ENCODE results near the gene MAP3K10. TPM values are rescaled to one million over a fixed set of nuclear protein-coding genes. Genes with fewer than 3 reads are reported as not detected.
"Not testable (repeated sequence)": the region's sequence is repeated elsewhere in the genome, so short reads cannot be mapped to it uniquely, and the experiment has no call there.

The MAP3K10 gene
- total and polyA plus RNA-seq, 8 donors = 5.9 to 32.8 (median 8.0) TPM

- Histone ChIP-seq H3K27me3 (peaks cover 0 to 11% (median 2%) of the 10 kb centered on the region in 4 donors), H3K27ac (no peak overlapping the region), H3K4me3 (peak overlapping the region in 1 of 4 donors; percentile 8), H3K36me3 (no peaks in the 10 kb centered on the region), H3K9me3 (no peaks in the 10 kb centered on the region), H3K4me1 (no peaks in the 10 kb centered on the region)
- TF ChIP-seq CTCF (IDR thresholded peaks at IDR 0.05) = no peak
- FAIRE-seq (no peak), DNase-seq (no peak), ATAC-seq (no peak)
- WGBS, 2 donors = 13 to 14% methylated on average over 7 to 9 of the region's 9 CpGs
- intact Hi-C loops (cut with DNase I) = no loop called here
Measured at GRCh38 chr19:40216777-40217026, 25.5 kb downstream of the MAP3K10 start.

GRCh38 chr19:40217027-40217810, 26.0 kb downstream of the MAP3K10 start:
- H3K36me3 ChIP-seq = no peaks in the 10 kb centered on the region
- no peak for TF ChIP-seq CTCF (IDR thresholded peaks at IDR 0.05)
- 5 to 7% methylated on average over 50 to 54 of the region's 54 CpGs for WGBS, 2 donors
- no peak for FAIRE-seq
- no peak overlapping the region for H3K27ac ChIP-seq
- no peaks in the 10 kb centered on the region for H3K9me3 ChIP-seq
- peak; percentile 73 to 93 (median 79) for DNase-seq
- ATAC-seq = peak; percentile 69 to 88 (median 80)
- H3K27me3 ChIP-seq = peaks cover 0 to 11% (median 2%) of the 10 kb centered on the region in 4 donors
- H3K4me1 ChIP-seq = no peaks in the 10 kb centered on the region
- intact Hi-C loops (cut with DNase I) = no loop called here
- H3K4me3 ChIP-seq = peak overlapping the region in 1 of 4 donors; percentile 8

- Histone ChIP-seq H3K27me3 (peaks cover 0 to 11% (median 2%) of the 10 kb centered on the region in 4 donors), H3K4me3 (peak within 1 kb of the TSS in 1 of 4 donors; percentile 8), H3K4me1 (no peaks in the 10 kb centered on the region), H3K27ac (no peak within 1 kb of the TSS), H3K36me3 (no peaks in the 10 kb centered on the region), H3K9me3 (no peaks in the 10 kb centered on the region)
- WGBS, 2 donors = 4 to 5% methylated on average over 41 to 75 of the region's 75 CpGs
- intact Hi-C loops (cut with DNase I) = no loop called here
- FAIRE-seq = no peak
- ATAC-seq = peak in 1 of 4 donors; percentile 11
- TF ChIP-seq CTCF (IDR thresholded peaks at IDR 0.05) = no peak
- peak in 2 of 6 donors; percentile 61 to 75 for DNase-seq
Measured at GRCh38 chr19:40217934-40218890, 27.0 kb downstream of the MAP3K10 start, which contains the start of gene TTC9B. Gene TTC9B (minus strand): TSS chr19:40218384. CDS start chr19:40218381, 3 bp downstream.

- WGBS, 2 donors = 73 to 78% methylated on average over 4 of the region's 4 CpGs
- ATAC-seq; H3K36me3 ChIP-seq; H3K27ac ChIP-seq; H3K4me1 ChIP-seq; H3K9me3 ChIP-seq; DNase-seq; FAIRE-seq; intact Hi-C loops (cut with DNase I); H3K4me3 ChIP-seq: not testable (repeated sequence)
- peaks cover 0 to 11% (median 2%) of the 10 kb centered on the region in 4 donors for H3K27me3 ChIP-seq
Measured at GRCh38 chr19:40219029-40219428, 27.8 kb downstream of the MAP3K10 start.

GRCh38 chr19:40219721-40220276, 28.6 kb downstream of the MAP3K10 start:
- DNase-seq (no peak), ATAC-seq (peak in 1 of 4 donors; percentile 5), FAIRE-seq (no peak)
- intact Hi-C loops (cut with DNase I) = loop anchor here in 1 of 3 donors (5.0 kb wide), 1 partner anchor 77 kb away; no protein-coding TSS in a partner anchor
- no peaks in the 10 kb centered on the region for H3K4me1 ChIP-seq
- no peaks in the 10 kb centered on the region for H3K36me3 ChIP-seq
- H3K9me3 ChIP-seq = no peaks in the 10 kb centered on the region
- no peak for TF ChIP-seq CTCF (IDR thresholded peaks at IDR 0.05)
- H3K27ac ChIP-seq = no peak overlapping the region
- no peak overlapping the region for H3K4me3 ChIP-seq
- peaks cover 0 to 11% (median 2%) of the 10 kb centered on the region in 4 donors for H3K27me3 ChIP-seq
- WGBS, 2 donors = 40% methylated on average over 8 of the region's 8 CpGs
